Measurements from ENCODE around the gene BIN2. TPM values are rescaled to one million over a fixed set of nuclear protein-coding genes. Genes with fewer than 3 reads are reported as not detected.
A peak's percentile ranks its signal among the peaks of the same experiment; 100 is the strongest.
"Not testable (repeated sequence)": the region's sequence is repeated elsewhere in the genome, so short reads cannot be mapped to it uniquely, and the experiment has no call there.

The BIN2 gene
- total and polyA plus RNA-seq, 2 donors: 2.3 to 3.4 TPM

DNA sequence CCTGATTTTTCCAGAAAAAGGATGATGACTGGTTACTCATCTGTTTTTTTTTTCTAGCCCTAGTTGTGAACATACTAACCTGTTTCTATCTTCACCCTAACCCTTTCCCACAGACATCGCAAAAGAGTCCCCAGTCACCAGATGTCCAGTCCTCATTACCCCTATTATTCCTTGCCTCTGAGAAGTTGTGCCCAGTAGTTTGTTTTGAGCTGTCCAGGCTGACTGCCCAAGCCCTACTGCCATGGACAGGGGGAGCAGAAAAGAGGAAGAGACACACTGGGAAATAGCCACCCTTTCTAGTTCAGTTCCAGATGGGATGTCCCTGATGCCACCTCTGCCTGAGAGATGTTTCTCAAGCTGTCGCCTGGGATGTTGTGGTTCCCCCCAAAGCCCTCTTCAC is 36.3 kb upstream of the BIN2 start:
- Histone ChIP-seq H3K4me1 (ENCODE audit: insufficient read depth) (no peaks in the 10 kb centered on the region), H3K4me3 (ENCODE audit: low read depth, low read length) (no peak overlapping the region), H3K27ac (ENCODE audit: low read depth) (no peak overlapping the region), H3K36me3 (ENCODE audit: insufficient read depth) (no peaks in the 10 kb centered on the region)
- no peak for DNase-seq (ENCODE audit: extremely low spot score)
- 89% methylated on average over 2 of the region's 2 CpGs for WGBS

DNA sequence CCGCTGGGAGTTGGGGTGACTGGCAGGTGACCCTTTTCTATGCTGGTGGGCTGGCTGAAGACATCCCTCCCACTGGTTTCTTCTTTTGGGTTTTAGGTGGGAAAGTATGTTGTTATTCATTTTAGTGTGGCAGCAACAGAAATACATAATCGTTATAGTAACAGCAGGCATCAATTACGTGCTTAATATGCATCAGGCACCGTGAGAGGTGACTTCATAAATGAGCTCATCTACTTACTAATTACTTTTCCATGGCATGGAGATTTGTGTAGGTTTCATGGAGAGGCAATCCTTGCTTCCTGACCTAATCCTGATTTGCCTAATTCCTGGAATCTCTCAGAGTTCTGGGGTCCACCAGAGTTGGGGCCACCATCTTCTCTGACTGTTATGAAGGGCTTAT is 35.9 kb upstream of the BIN2 start:
- no peak for DNase-seq (ENCODE audit: extremely low spot score)
- Histone ChIP-seq H3K27ac (ENCODE audit: low read depth) (no peak overlapping the region), H3K36me3 (ENCODE audit: insufficient read depth) (no peaks in the 10 kb centered on the region), H3K4me3 (ENCODE audit: low read depth, low read length) (no peak overlapping the region), H3K4me1 (ENCODE audit: insufficient read depth) (no peaks in the 10 kb centered on the region)
- 85% methylated on average over 4 of the region's 4 CpGs for WGBS

DNA sequence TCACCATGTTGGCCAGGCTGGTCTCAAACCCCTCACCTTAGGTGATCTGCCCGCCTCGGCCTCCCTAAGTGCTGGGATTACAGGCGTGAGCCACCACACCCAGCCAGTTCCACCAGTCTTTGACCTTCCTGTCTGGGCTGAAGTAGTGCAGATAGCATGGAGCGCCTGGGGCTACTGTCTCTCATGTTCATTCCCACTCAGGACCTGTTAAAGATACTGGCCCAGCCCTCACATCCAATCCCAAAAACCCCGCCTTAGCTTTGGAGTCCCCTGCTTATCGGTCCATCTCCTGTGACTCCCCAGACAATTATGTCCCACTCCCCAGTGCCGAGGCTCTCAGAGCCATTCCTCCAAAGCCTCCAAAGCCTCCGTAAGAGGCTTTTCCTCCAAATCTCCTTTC is 34.5 kb upstream of the BIN2 start:
- 96% methylated on average over 8 of the region's 8 CpGs for WGBS
- H3K27ac ChIP-seq (ENCODE audit: low read depth): no peak overlapping the region
- H3K4me1 ChIP-seq (ENCODE audit: insufficient read depth): no peaks in the 10 kb centered on the region
- DNase-seq (ENCODE audit: extremely low spot score): no peak
- H3K4me3 ChIP-seq (ENCODE audit: low read depth, low read length): no peak overlapping the region
- no peaks in the 10 kb centered on the region for H3K36me3 ChIP-seq (ENCODE audit: insufficient read depth)

DNA sequence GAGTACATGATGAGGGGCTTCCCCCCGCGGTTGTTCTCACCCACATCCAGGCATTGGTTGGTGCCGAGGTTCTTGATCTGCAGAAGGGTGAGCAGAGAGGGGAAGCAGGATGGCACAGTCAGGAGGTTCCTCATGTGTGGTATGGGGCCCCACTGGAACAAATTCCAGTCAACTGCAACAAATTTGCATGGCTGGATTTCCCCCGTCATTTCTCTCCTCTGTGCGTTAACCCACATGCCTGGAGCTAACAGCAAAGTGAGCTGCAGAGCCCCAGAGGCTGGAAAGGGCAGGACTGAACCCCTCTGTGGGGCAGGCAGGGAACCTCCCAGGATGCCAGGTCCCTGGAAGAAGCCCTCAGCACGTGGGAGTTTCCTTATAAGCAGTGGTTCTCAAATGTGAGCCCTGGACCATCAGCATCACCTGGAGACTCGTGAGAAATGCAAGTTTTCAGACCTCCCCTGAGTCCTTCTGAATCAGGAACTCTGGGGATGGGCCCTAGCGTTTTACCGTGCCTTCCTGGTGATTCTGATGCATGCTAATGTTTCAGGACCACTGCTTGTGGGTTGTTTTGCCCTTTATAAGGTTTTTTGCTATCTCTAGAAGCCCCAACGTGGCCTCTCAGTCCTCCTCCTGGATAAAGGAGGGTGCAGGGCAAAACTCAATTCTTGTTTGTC is 33.5 kb upstream of the BIN2 start:
- Histone ChIP-seq H3K4me1 (ENCODE audit: insufficient read depth) (no peaks in the 10 kb centered on the region), H3K27ac (ENCODE audit: low read depth) (no peak overlapping the region), H3K36me3 (ENCODE audit: insufficient read depth) (no peaks in the 10 kb centered on the region), H3K4me3 (ENCODE audit: low read depth, low read length) (no peak overlapping the region)
- WGBS: 79% methylated on average over 10 of the region's 10 CpGs
- no peak for DNase-seq (ENCODE audit: extremely low spot score)

GRCh38 chr12:51351913-51352532 is 28.0 kb upstream of the BIN2 start:
- Histone ChIP-seq H3K36me3 (ENCODE audit: insufficient read depth) (no peaks in the 10 kb centered on the region), H3K4me1 (ENCODE audit: insufficient read depth) (no peaks in the 10 kb centered on the region), H3K27ac (ENCODE audit: low read depth) (no peak overlapping the region), H3K4me3 (ENCODE audit: low read depth, low read length) (no peak overlapping the region)
- WGBS: 42% methylated on average over 11 of the region's 11 CpGs
- DNase-seq (ENCODE audit: extremely low spot score): no peak

DNA sequence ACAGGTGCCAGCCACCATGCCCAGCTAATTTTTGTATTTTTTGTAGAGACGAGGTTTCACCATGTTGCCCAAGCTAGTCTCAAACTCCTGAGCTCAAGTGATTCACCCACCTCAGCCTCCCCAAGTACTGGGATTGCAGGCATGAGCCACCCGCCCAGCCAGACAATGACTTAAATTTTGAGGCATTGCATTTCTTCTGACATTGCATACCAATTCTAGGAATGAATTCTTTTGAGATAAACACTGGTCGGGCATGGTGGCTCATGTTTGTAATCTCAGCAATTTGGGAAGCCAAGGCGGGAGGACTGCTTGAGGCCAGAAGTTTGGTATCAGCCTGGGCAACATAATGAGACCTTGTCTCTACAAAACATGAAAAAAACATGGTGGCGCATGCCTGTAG is 25.1 kb upstream of the BIN2 start:
- H3K27ac ChIP-seq (ENCODE audit: low read depth): no peak overlapping the region
- no peaks in the 10 kb centered on the region for H3K36me3 ChIP-seq (ENCODE audit: insufficient read depth)
- H3K4me3 ChIP-seq (ENCODE audit: low read depth, low read length): no peak overlapping the region
- 80% methylated on average over 5 of the region's 5 CpGs for WGBS
- no peaks in the 10 kb centered on the region for H3K4me1 ChIP-seq (ENCODE audit: insufficient read depth)
- DNase-seq (ENCODE audit: extremely low spot score): no peak

DNA sequence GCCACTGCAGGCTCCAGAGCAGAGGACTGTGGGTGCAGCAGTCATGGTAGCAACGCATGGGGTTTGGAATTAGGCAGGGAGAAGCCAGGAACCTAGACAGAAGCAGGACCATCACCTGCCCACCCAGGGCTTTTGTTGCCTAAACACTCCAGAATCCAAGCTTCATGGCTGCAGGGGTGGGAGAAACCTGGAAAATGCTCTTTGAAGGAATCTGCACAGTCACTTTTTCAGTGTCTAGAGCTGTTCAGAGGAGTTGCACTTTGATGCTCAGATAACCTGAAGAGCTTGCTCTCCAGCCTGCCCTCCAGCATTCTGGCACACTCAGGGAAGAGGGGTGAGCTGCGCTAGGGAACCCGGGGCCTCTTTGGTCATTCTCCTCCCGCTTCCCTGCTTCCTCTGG is 24.1 kb upstream of the BIN2 start:
- DNase-seq (ENCODE audit: extremely low spot score): no peak
- Histone ChIP-seq H3K36me3 (ENCODE audit: insufficient read depth) (no peaks in the 10 kb centered on the region), H3K4me1 (ENCODE audit: insufficient read depth) (no peaks in the 10 kb centered on the region), H3K27ac (ENCODE audit: low read depth) (no peak overlapping the region), H3K4me3 (ENCODE audit: low read depth, low read length) (no peak overlapping the region)
- WGBS: 88% methylated on average over 4 of the region's 4 CpGs

DNA sequence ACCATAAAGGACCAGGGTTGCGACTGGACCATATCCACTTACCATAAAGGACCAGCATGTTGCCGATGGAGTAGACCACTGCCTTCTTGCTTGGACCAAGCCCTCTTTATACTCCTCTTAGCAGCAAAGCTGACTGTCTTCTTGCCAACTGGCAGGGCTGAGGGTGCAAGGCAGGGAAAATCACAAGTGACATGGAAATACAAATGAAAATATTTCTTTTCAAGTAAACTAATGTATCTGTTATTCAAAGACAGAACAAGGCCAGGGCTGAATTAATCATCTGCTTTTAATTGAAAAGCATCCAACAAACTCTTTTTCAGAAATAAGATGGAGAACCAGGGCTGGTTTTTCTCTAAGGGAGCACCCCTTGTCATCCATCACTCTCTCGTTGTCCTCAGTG is 22.6 kb upstream of the BIN2 start, which contains the start of gene CELA1:
Gene CELA1 (minus strand): TSS at position 99 of the 400 bp plus-strand sequence. CDS start 41 bp downstream, at position 58.
- WGBS: 89% methylated on average over 3 of the region's 3 CpGs

GRCh38 chr12:51345681-51346080 is 21.7 kb upstream of the BIN2 start:
- Histone ChIP-seq H3K4me3 (ENCODE audit: low read depth, low read length) (no peak overlapping the region), H3K36me3 (ENCODE audit: insufficient read depth) (no peaks in the 10 kb centered on the region), H3K27ac (ENCODE audit: low read depth) (no peak overlapping the region), H3K4me1 (ENCODE audit: insufficient read depth) (no peaks in the 10 kb centered on the region)
- 78% methylated on average over 7 of the region's 7 CpGs for WGBS
- DNase-seq (ENCODE audit: extremely low spot score): no peak

More for the DNA sequence above, 22.6 kb upstream of the BIN2 start, which contains the start of gene CELA1:
- no peaks in the 10 kb centered on the region for H3K4me1 ChIP-seq (ENCODE audit: insufficient read depth)
- no peak for DNase-seq (ENCODE audit: extremely low spot score)
- H3K27ac ChIP-seq (ENCODE audit: low read depth): no peak within 1 kb of the TSS
- H3K4me3 ChIP-seq (ENCODE audit: low read depth, low read length): no peak within 1 kb of the TSS
- H3K36me3 ChIP-seq (ENCODE audit: insufficient read depth): no peaks in the 10 kb centered on the region

GRCh38 chr12:51343201-51343600 is 19.2 kb upstream of the BIN2 start:
- 94% methylated on average over 2 of the region's 2 CpGs for WGBS
- DNase-seq (ENCODE audit: extremely low spot score): no peak
- H3K4me1 ChIP-seq (ENCODE audit: insufficient read depth): no peaks in the 10 kb centered on the region
- H3K36me3 ChIP-seq (ENCODE audit: insufficient read depth): no peaks in the 10 kb centered on the region
- H3K27ac ChIP-seq (ENCODE audit: low read depth): no peak overlapping the region
- no peak overlapping the region for H3K4me3 ChIP-seq (ENCODE audit: low read depth, low read length)

- H3K4me1 ChIP-seq (ENCODE audit: insufficient read depth): no peaks in the 10 kb centered on the region
- DNase-seq (ENCODE audit: extremely low spot score): no peak
- H3K36me3 ChIP-seq (ENCODE audit: insufficient read depth): no peaks in the 10 kb centered on the region
- no peak overlapping the region for H3K27ac ChIP-seq (ENCODE audit: low read depth)
- WGBS: 89% methylated on average over 10 of the region's 10 CpGs
- no peak overlapping the region for H3K4me3 ChIP-seq (ENCODE audit: low read depth, low read length)
These were observed 18.4 kb upstream of the BIN2 start for GRCh38 chr12:51342416-51342815.

- Histone ChIP-seq H3K4me3 (ENCODE audit: low read depth, low read length) (no peak overlapping the region), H3K36me3 (ENCODE audit: insufficient read depth) (no peaks in the 10 kb centered on the region), H3K27ac (ENCODE audit: low read depth) (no peak overlapping the region), H3K4me1 (ENCODE audit: insufficient read depth) (no peaks in the 10 kb centered on the region)
- DNase-seq (ENCODE audit: extremely low spot score): peak; percentile 43
- WGBS: 34% methylated on average over 9 of the region's 9 CpGs
These were observed 17.5 kb upstream of the BIN2 start for GRCh38 chr12:51341251-51342007.

GRCh38 chr12:51339750-51340149 is 15.8 kb upstream of the BIN2 start:
- no peak for DNase-seq (ENCODE audit: extremely low spot score)
- WGBS: 79% methylated on average over 6 of the region's 6 CpGs
- no peak overlapping the region for H3K4me3 ChIP-seq (ENCODE audit: low read depth, low read length)

GRCh38 chr12:51337336-51337735 is 13.4 kb upstream of the BIN2 start:
- H3K4me1 ChIP-seq (ENCODE audit: insufficient read depth); H3K4me3 ChIP-seq (ENCODE audit: low read depth, low read length); H3K27ac ChIP-seq (ENCODE audit: low read depth); H3K36me3 ChIP-seq (ENCODE audit: insufficient read depth); DNase-seq (ENCODE audit: extremely low spot score): not testable (repeated sequence)

More at GRCh38 chr12:51339750-51340149, 15.8 kb upstream of the BIN2 start:
- Histone ChIP-seq H3K27ac (ENCODE audit: low read depth) (no peak overlapping the region), H3K36me3 (ENCODE audit: insufficient read depth) (no peaks in the 10 kb centered on the region), H3K4me1 (ENCODE audit: insufficient read depth) (no peaks in the 10 kb centered on the region)

All from urinary bladder (tissue), 4 donors.